ENCODE data around the gene NELL1. TPM values are rescaled to one million over a fixed set of nuclear protein-coding genes. Genes with fewer than 3 reads are reported as not detected.

Gene NELL1
- total RNA-seq, 3 donors from 2014 or later (not counting 1 experiment from before 2014, with no cell fraction given): not detected

DNA sequence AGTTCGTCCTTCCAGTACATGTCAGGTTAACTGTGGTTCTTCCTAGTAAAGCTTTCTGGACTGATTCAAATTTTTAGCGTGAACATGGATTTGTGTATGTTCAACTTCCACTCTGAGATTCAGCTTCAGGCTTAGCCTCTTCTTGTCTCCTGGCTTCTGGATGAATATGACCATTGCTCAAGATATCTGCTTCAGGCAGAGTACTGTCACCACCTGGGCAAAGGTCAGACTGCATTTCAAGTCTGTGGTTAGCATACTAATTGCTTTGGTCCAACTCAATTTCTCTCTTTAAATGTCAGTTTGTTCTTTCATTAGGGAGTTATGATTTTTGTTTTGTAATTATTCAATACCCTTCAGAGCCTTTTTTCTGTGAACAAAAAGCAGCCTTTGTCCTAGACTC, 440.0 kb downstream of the NELL1 start:
- H3K4me3 ChIP-seq (ENCODE audit: low read length): no peak overlapping the region
- H3K27ac ChIP-seq (ENCODE audit: low read length): no peak overlapping the region
- Mint-ChIP-seq H3K27ac (no peak overlapping the region), H3K9me3 (peaks cover 14 to 21% of the 10 kb centered on the region in 2 donors), H3K4me1 (no peaks in the 10 kb centered on the region), H3K27me3 (ENCODE audit: low read depth in 2 of 2) (no peaks in the 10 kb centered on the region), H3K4me3 (no peak overlapping the region), H3K36me3 (no peaks in the 10 kb centered on the region)
- intact Hi-C loops (cut with micrococcal nuclease): no loop called here
- TF ChIP-seq, protein P1, sequence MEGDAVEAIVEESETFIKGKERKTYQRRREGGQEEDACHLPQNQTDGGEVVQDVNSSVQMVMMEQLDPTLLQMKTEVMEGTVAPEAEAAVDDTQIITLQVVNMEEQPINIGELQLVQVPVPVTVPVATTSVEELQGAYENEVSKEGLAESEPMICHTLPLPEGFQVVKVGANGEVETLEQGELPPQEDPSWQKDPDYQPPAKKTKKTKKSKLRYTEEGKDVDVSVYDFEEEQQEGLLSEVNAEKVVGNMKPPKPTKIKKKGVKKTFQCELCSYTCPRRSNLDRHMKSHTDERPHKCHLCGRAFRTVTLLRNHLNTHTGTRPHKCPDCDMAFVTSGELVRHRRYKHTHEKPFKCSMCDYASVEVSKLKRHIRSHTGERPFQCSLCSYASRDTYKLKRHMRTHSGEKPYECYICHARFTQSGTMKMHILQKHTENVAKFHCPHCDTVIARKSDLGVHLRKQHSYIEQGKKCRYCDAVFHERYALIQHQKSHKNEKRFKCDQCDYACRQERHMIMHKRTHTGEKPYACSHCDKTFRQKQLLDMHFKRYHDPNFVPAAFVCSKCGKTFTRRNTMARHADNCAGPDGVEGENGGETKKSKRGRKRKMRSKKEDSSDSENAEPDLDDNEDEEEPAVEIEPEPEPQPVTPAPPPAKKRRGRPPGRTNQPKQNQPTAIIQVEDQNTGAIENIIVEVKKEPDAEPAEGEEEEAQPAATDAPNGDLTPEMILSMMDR (IDR thresholded peaks at IDR 0.05): no peak
- 98% methylated on average over 2 of the region's 2 CpGs for WGBS (ENCODE audit: insufficient coverage)
- H3K4me1 ChIP-seq (ENCODE audit: control insufficient read depth, insufficient read depth, low read length): no peaks in the 10 kb centered on the region
- H3K36me3 ChIP-seq (ENCODE audit: control insufficient read depth, insufficient read depth, low read length): no peaks in the 10 kb centered on the region
- DNase-seq (no peak), ATAC-seq (no peak)
- no peaks in the 10 kb centered on the region for H3K27me3 ChIP-seq (ENCODE audit: control insufficient read depth, insufficient read depth, low read length)
- no peaks in the 10 kb centered on the region for H3K9me3 ChIP-seq (ENCODE audit: control insufficient read depth, insufficient read depth, low read length)

DNA sequence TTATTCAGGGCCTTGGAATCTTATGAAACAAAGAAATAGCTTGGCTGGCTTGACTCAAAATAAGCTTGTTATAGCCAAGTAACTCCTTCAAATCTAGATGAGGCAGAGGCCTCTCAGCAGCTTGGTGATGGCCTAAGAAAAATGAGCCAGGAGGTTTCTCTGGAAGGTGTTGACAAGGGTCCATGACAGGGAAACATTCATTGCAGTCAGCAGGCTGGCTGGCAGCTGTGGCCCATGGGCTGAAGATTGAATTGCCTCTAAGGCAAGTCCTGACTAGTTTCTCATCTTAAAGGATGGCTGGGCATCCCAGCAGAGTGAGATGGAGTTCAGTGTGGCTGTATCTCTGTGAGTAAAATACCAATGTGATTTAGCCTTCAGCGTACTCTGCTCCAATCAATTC, 441.0 kb downstream of the NELL1 start:
- Histone ChIP-seq H3K9me3 (ENCODE audit: control insufficient read depth, insufficient read depth, low read length) (no peaks in the 10 kb centered on the region), H3K27me3 (ENCODE audit: control insufficient read depth, insufficient read depth, low read length) (no peaks in the 10 kb centered on the region), H3K27ac (ENCODE audit: low read length) (no peak overlapping the region), H3K4me1 (ENCODE audit: control insufficient read depth, insufficient read depth, low read length) (no peaks in the 10 kb centered on the region), H3K36me3 (ENCODE audit: control insufficient read depth, insufficient read depth, low read length) (no peaks in the 10 kb centered on the region), H3K4me3 (ENCODE audit: low read length) (no peak overlapping the region)
- Mint-ChIP-seq H3K4me3 (no peak overlapping the region), H3K36me3 (no peaks in the 10 kb centered on the region), H3K4me1 (no peaks in the 10 kb centered on the region), H3K27ac (no peak overlapping the region), H3K9me3 (peaks cover 15 to 17% of the 10 kb centered on the region in 2 donors), H3K27me3 (ENCODE audit: low read depth in 2 of 2) (no peaks in the 10 kb centered on the region)
- WGBS (ENCODE audit: insufficient coverage): 100% methylated on average over 1 of the region's 1 CpG
- TF ChIP-seq, protein P1 (IDR thresholded peaks at IDR 0.05): no peak
- DNase-seq (no peak), ATAC-seq (no peak)
- intact Hi-C loops (cut with micrococcal nuclease): no loop called here

DNA sequence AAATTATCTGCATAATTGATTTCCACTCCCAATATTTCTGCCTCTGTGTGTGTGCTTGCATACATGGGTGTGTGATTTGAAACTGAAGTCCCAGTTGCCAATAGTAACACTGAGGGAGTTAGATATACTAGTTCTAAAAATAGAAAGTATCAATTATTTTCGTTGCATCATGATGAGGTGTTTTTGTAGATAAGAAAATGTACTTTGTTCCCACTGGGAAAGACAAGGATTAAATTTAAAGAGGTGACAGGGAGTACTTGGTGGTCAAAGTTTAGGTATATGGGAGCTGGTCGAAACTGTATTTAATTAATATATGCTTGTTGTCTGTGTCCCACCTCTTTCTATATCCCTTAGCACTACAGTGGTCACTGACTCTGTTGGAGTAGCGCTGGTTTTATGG, 444.5 kb downstream of the NELL1 start:
- H3K4me3 Mint-ChIP-seq: no peak overlapping the region
- Histone ChIP-seq H3K4me1 (ENCODE audit: control insufficient read depth, insufficient read depth, low read length) (no peaks in the 10 kb centered on the region), H3K27me3 (ENCODE audit: control insufficient read depth, insufficient read depth, low read length) (no peaks in the 10 kb centered on the region), H3K27ac (ENCODE audit: low read length) (no peak overlapping the region), H3K9me3 (ENCODE audit: control insufficient read depth, insufficient read depth, low read length) (no peaks in the 10 kb centered on the region), H3K4me3 (ENCODE audit: low read length) (no peak overlapping the region), H3K36me3 (ENCODE audit: control insufficient read depth, insufficient read depth, low read length) (no peaks in the 10 kb centered on the region)
- H3K4me1 Mint-ChIP-seq: no peaks in the 10 kb centered on the region
- no peaks in the 10 kb centered on the region for H3K36me3 Mint-ChIP-seq
- WGBS (ENCODE audit: insufficient coverage): 43% methylated on average over 1 of the region's 3 CpGs
- intact Hi-C loops (cut with micrococcal nuclease): no loop called here
- TF ChIP-seq, protein P1 (IDR thresholded peaks at IDR 0.05): no peak
- DNase-seq: no peak
- H3K27me3 Mint-ChIP-seq (ENCODE audit: low read depth in 2 of 2): no peaks in the 10 kb centered on the region
- no peak for ATAC-seq
- no peak overlapping the region for H3K27ac Mint-ChIP-seq
- peaks cover 15 to 25% of the 10 kb centered on the region in 2 donors for H3K9me3 Mint-ChIP-seq

DNA sequence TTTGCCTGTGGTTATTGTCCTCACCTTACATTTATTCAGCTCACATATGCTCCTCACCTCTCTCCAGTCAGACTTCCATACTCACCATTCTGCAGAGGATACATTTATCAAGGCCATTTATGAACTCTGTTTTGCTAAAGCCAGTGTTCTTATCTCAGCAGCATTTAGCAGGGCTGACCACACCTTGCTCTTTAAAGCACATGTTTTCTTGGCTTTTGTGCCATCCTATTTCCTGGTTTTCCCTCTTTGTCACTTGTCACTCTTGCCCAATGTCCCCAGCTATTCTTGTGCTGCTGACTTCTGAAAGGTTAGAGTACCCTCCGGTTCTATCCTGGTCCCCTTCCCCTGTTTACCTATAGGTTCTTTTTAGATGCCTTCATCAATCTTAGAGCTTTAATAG, 446.6 kb downstream of the NELL1 start:
- WGBS (ENCODE audit: insufficient coverage): 96% methylated on average over 1 of the region's 1 CpG
- Mint-ChIP-seq H3K27ac (no peak overlapping the region), H3K27me3 (ENCODE audit: low read depth in 2 of 2) (no peaks in the 10 kb centered on the region), H3K36me3 (no peaks in the 10 kb centered on the region), H3K4me1 (no peaks in the 10 kb centered on the region), H3K4me3 (no peak overlapping the region), H3K9me3 (peaks cover 11 to 27% of the 10 kb centered on the region in 2 donors)
- H3K36me3 ChIP-seq (ENCODE audit: control insufficient read depth, insufficient read depth, low read length): no peaks in the 10 kb centered on the region
- H3K27ac ChIP-seq (ENCODE audit: low read length): no peak overlapping the region
- intact Hi-C loops (cut with micrococcal nuclease): no loop called here
- no peaks in the 10 kb centered on the region for H3K9me3 ChIP-seq (ENCODE audit: control insufficient read depth, insufficient read depth, low read length)
- no peak for ATAC-seq
- TF ChIP-seq, protein P1 (IDR thresholded peaks at IDR 0.05): no peak
- DNase-seq: no peak
- H3K4me3 ChIP-seq (ENCODE audit: low read length): no peak overlapping the region
- H3K4me1 ChIP-seq (ENCODE audit: control insufficient read depth, insufficient read depth, low read length): no peaks in the 10 kb centered on the region
- no peaks in the 10 kb centered on the region for H3K27me3 ChIP-seq (ENCODE audit: control insufficient read depth, insufficient read depth, low read length)

Data from natural killer cell (primary cell).